Stimulated activated CD4-positive, alpha-beta T cell treated with anti-CD3 and anti-CD28 coated beads, TNF-alpha, amount 100 ng/mL, for 48 hours (primary cell): Measurements from ENCODE around the gene PDGFD.

Experiments used
- DNase-seq, 3 donors: peaks; one replicate each; pipeline ENCODE4 v3.0.0-alpha.2; 2020; ENCODE audit warnings: low read depth in 3 of 3

Gene PDGFD

DNA sequence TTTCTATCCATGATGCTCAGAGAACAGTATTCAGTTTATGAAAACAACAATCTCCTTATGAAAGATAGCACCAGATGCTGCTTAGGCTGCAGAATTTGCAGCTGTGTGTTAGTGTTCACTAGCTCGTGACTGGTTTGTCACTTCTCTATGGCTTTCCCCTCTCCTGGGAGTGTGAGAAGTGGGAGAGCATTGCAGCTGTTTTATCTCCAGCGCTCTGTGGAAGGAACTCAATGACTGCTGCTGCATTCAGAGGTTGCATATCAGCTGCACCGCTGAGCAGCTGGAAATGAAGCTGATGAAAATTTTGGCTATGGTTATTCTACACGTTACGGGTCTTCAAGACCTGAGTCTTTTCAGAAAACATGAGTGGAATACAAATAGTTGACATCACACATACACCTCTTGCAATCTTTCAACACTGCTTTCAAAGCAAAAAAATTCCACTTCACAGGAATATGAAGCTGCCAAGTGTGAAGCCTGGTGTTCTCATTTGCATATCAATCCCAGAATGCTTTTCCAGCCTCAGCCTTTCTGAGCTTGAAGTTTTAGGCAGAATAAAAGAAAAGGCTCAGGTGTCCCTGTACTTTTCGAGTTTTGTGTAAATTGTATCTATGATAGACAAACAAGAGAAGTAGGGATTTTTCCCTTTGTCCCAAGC lies 276.8 kb downstream of the PDGFD start:
- DNase-seq: no peak

DNA sequence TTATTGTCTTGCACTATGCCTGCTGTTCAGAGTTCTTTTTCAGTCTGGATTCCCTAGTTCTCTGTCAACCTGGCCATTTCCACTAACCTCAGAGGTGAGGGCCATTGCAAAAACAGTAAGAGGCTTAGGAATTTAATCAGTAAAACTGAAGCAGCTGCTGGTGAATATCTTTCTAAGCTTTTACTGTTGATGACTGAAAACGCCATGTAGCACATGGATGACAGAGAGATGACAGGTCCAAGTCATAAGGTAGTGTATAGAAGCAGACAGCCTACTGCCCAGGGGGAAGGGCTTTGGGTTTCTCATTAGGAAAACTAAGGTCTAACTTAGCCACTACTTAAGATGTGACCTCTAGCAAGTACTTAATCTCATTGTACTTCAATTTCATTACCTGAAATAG lies 280.1 kb downstream of the PDGFD start:
- DNase-seq: no peak

DNA sequence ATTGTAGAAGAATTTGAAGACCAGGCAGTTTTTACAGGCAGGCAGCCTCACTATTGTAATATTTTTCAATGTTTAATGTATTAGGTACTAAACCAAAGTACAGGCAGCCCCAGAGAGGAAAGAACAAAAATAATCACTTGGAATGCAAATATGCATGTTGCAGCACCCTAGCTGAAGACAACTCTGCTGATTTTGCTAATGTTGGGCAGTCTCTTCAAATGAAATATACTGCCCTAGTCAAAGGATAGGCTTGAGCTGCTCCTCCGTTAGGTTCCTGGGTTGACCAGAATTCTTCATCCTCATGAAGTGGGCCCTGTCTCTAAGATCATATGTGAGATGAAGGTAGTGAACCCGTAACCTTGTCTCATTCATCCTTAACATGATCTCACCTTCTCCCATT lies 280.7 kb downstream of the PDGFD start:
- no peak for DNase-seq

GRCh38 chr11:103881584-103881983 lies 282.4 kb downstream of the PDGFD start:
- no peak for DNase-seq

DNA sequence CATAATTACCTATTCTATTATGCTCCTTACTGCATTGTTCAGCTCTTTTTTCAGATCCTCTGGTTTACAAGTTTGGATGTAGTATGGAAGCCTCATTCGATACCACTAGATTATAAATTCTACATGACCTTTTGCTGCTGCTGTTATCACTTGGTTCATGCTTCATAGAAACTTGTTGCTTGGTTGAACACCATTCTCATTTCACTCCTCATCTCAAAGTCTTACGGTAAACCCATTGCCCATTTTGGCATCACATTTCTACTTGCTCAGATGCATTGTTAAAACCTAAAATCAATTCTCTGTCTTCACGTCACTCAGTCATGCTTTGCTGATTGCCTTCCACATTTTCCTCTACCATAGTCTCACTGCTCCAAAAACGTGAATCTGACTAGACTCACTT lies 283.0 kb downstream of the PDGFD start:
- no peak for DNase-seq

DNA sequence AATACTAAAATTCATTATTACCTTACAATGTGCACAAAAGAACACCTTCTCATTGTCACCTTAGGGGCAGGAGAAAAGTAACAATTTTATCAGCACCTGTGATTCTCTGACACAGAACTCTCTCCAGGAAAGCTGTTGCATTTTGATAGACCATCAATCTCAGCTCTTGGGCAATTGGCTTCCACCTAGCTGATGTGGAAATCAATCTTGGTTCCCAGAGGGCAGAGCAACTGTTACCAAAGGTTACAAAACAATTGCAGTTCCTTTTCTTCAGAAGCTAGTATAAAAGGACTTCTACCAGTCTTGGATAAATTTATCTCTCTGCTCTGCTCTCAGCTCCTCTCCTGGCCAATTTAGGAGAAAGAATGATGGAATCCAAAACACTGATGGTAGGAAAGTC lies 285.3 kb downstream of the PDGFD start:
- DNase-seq: no peak

GRCh38 chr11:103877221-103877620 lies 286.7 kb downstream of the PDGFD start:
- DNase-seq: no peak

DNA sequence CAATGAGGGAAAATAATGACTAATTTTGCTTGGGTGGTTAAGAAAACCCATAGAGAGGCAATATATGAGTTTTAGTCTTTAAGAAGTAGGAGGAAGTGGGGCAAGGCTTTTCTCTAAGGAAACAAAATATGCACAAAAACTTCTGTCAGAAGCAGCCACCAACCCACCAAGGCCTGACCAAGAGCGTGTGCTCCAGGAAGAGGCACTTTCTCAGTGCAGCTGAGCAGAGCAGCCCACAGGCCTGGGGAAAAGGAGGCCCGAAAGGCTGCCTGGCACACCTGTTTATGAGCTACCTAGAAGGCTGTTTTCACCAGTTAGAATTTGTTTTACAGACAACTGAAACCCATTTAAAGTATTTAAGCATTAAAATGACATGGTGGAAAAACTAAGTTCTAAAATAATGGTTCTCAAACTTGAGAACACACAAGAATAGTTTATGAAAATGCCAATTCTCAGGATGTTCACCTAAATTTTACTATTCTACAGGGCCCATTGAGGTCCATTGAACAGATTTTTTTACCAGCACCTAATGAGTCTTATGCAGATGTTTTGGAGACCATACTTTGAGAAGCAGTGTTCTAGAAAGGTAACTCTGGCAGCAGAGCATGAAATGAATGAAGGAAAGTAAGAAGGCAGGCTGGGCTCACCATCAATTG lies 288.0 kb downstream of the PDGFD start:
- no peak for DNase-seq

DNA sequence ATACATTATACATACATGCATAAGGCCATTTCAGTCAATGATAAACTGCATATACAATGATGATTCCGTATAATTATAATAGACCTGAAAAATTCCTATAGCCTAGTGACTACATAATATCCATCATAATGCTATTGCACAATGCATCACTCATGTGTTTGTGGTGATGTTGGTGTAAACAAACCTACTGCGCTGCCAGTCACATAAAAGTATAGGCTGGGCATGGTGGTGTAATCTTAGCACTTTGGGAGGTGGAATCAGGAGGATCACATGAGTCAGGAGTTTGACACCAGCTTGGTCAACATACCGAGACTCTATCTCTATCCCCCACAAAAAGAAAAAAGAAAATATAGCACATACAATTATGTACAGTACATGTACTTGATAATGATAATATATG lies 291.2 kb downstream of the PDGFD start:
- no peak for DNase-seq

GRCh38 chr11:103871923-103872551 lies 291.9 kb downstream of the PDGFD start:
- no peak for DNase-seq

DNA sequence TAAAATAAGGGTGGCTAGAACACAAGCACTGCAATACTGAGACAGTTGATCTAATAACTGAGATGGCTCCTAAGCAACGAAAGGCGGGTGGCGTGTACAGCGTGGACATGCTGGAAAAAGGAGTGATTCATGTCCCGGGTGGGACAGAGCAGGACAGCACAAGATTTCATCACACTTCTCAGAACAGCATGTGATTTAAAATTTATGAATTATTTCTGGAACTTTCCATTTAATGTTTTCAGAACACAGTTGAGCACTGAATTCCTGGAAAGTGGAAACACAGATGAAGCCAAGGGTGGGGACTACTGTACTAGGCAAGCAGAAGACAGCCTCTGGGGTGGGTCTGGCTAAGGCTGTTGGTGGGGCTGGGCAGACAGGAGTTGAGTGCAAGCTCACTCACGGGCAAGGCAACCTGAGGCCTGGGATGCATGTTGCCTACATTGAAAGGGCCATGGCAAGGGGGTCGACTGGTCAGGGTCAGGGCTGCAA lies 293.1 kb downstream of the PDGFD start:
- DNase-seq: no peak

DNA sequence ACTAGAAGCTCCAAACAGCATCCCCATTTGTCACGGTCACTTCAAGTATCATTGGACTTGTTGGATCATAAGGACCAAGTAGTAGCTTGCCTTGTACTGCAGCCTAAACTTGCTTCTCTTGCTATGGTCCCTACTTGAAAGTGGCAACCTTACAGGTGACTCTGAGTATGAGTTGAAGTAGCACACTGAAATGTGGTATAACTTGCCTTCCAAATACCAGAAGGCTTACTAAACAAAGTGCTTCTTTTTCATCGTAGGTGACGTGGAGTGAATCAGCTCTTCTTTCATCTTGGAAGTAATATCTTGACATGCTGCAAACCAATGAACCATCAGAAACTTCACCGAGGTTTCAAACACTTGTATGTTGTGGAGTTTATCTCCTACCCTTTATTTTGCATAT lies 296.5 kb downstream of the PDGFD start:
- DNase-seq: no peak

GRCh38 chr11:103863497-103863896 lies 300.4 kb downstream of the PDGFD start:
- DNase-seq: no peak

- no peak for DNase-seq
Measured at GRCh38 chr11:103862802-103863174, 301.2 kb downstream of the PDGFD start.

- DNase-seq: no peak
Measured at GRCh38 chr11:103862094-103862801, 301.7 kb downstream of the PDGFD start.
